ENCODE results near the gene TRIM8. TPM values are rescaled to one million over a fixed set of nuclear protein-coding genes. Genes with fewer than 3 reads are reported as not detected.

Gene TRIM8
- total and polyA plus RNA-seq, 7 experiments from 2014 or later, result 23.9 to 88.7 (median 58.2) TPM

DNA sequence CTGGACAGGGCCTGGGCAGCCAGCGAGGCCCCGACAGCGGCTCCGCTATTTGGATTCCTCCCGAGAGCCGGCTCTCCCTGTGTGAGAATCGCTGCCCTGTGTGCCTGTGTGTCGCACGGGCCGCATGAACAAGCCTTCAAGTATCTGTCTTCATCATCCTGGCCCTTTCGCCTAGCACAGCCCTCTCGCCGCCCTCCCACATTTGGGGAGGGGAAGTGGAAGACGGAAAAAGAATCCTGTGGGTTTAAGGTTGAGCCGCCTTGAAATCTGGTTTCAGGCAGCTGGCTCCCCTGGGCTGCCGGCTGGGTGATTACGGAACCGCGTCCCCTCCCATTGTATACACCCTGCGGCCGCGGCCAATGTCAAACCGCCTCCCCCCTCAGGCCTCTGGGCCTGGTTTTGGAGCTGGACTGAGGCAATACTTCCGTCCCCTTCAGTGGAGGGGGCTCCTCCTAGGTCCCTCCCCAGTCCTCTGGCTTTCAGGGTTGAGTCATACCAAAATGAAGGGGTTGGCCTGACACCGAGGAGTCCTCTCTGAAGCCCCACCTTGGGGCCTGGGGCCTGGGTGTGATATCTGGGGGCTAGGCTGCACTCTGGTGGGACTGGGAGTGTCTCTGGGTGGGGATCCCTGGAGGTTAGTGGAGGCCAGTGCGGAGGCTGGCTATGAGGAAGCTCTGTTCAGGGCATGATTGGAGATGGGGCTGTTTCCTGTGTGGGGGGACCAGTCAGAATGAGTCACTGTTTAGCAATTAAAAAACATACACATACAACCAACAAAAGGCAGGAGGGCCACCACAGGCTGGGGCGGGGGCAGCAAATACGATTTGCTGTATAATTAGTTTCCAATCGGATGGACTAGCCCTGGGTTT is 1.7 kb downstream of the TRIM8 start:
- Mint-ChIP-seq H3K9me3 (no peaks in the 10 kb centered on the region), H3K36me3 (peaks cover 0 to 19% (median 0%) of the 10 kb centered on the region in 5 donors), H3K4me3 (peak overlapping the region; percentile 91 to 99 (median 98)), H3K27ac (peak overlapping the region; percentile 89 to 99 (median 96)), H3K4me1 (peaks cover 39 to 58% (median 53%) of the 10 kb centered on the region in 7 donors), H3K27me3 (no peaks in the 10 kb centered on the region)
- CTCF ChIA-PET, result interaction anchor here (0.7 to 4.1 kb wide), 9 partner anchors 8 to 750 kb away, joined by 3 to 22 read pairs (median 7); partner anchors contain the start of genes ARL3, ATP5MK, PDCD11 and SFXN2
- peaks cover 0 to 11% (median 0%) of the 10 kb centered on the region in 3 experiments for H3K36me3 ChIP-seq (ENCODE audit: control insufficient read depth in 2 of 3, insufficient read depth in 3 of 3, low read length in 3 of 3)
- no peaks in the 10 kb centered on the region for H3K27me3 ChIP-seq (ENCODE audit: control insufficient read depth in 2 of 2, insufficient read depth in 2 of 2, low read length in 2 of 2)
- DNase-seq (peak; percentile 46 to 79 (median 53)), ATAC-seq (peak; percentile 48)
- POLR2A ChIA-PET, result interaction anchor here (0.6 to 6.4 kb wide), 28 partner anchors 8 to 548 kb away, joined by 3 to 169 read pairs (median 5); partner anchors contain the start of genes ARL3, NFKB2, PPRC1 and SFXN2
- no peaks in the 10 kb centered on the region for H3K9me3 ChIP-seq (ENCODE audit: control insufficient read depth in 2 of 3, low read length in 3 of 3)
- intact Hi-C loops (cut with micrococcal nuclease), result loop anchor here (1.0 to 10.0 kb wide), 12 partner anchors 15 to 1619 kb away; partner anchors contain the start of genes ARL3 (in 1 of the 2), GBF1 (in 1 of the 2), GSTO2 (in 1 of the 2) and NT5C2 (in 1 of the 2)
- peaks cover 45 to 46% of the 10 kb centered on the region in 2 donors for H3K4me1 ChIP-seq (ENCODE audit: control insufficient read depth in 2 of 2, insufficient read depth in 2 of 2, low read length in 2 of 2)
- H3K4me3 ChIP-seq (ENCODE audit: low read length), result peak overlapping the region; percentile 99
- peak overlapping the region; percentile 98 for H3K27ac ChIP-seq (ENCODE audit: low read depth, low read length)

DNA sequence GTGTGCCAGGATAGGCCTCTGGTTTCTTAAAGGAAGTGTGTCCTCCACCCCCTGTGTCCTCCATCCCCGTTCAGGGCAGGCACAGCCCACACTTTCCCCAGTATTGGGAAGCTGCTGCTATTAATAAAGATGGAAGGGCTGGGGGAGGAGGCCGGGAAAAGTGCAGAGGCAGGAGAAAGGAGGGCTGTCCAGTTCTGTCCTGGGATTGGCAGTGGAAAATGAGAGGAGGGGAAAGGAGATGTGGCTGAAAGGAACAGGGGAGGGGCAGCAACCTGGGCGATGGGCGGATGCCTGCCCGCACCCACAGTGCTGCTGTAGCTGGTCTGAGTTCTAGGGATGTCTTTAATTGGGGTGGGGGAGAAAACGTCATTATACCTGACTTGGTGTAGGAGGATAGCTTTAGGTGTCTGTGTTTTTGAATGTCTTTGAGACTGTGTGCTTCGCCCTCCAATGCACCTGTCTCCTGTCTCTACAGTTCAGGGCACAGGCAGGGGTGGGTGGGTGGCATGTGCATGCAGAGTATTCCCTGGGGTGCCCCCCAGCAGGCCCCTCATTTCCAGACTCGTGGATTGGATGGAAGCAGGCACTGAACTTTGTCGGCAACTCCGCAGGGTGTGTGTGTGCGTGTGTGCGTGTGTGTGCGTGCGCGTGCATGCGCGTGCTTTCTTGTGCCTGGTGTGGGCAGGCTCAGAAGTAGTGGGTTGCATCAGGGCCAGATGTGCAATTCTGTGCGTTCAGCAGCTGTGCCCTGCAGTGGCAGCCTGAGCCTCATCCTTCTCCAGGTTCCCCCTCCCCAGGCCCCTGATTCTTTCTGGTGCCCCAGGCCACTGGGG is 2.5 kb downstream of the TRIM8 start:
- intact Hi-C loops (cut with micrococcal nuclease), result loop anchor here (1.0 to 10.0 kb wide), 9 partner anchors 14 to 1618 kb away; partner anchors contain the start of genes ARL3 (in 1 of the 2), GBF1 (in 1 of the 2), GSTO2 (in 1 of the 2) and OGA (in 1 of the 2)
- H3K9me3 Mint-ChIP-seq, result no peaks in the 10 kb centered on the region
- peaks cover 46 to 60% (median 56%) of the 10 kb centered on the region in 7 donors for H3K4me1 Mint-ChIP-seq
- POLR2A ChIA-PET, result interaction anchor here (0.6 to 6.4 kb wide), 15 partner anchors 7 to 617 kb away, joined by 3 to 169 read pairs (median 5); partner anchors contain the start of genes ARL3, SFXN2 and WBP1L
- peak overlapping the region; percentile 91 to 99 (median 98) for H3K4me3 Mint-ChIP-seq
- no peaks in the 10 kb centered on the region for H3K27me3 Mint-ChIP-seq
- H3K27ac Mint-ChIP-seq, result peak overlapping the region; percentile 89 to 99 (median 96)
- Histone ChIP-seq H3K36me3 (ENCODE audit: control insufficient read depth in 2 of 3, insufficient read depth in 3 of 3, low read length in 3 of 3) (peaks cover 0 to 12% (median 0%) of the 10 kb centered on the region in 3 experiments), H3K9me3 (ENCODE audit: control insufficient read depth in 2 of 3, low read length in 3 of 3) (no peaks in the 10 kb centered on the region), H3K4me3 (ENCODE audit: low read length) (peak overlapping the region; percentile 99), H3K27ac (ENCODE audit: low read depth, low read length) (peak overlapping the region; percentile 98), H3K4me1 (ENCODE audit: control insufficient read depth in 2 of 2, insufficient read depth in 2 of 2, low read length in 2 of 2) (peaks cover 49% of the 10 kb centered on the region in 2 donors), H3K27me3 (ENCODE audit: control insufficient read depth in 2 of 2, insufficient read depth in 2 of 2, low read length in 2 of 2) (no peaks in the 10 kb centered on the region)
- CTCF ChIA-PET, result interaction anchor here (1.4 to 4.1 kb wide), 3 partner anchors 11 to 67 kb away, joined by 3 to 22 read pairs (median 16); partner anchors contain the start of genes ARL3 and SFXN2
- peaks cover 0 to 19% (median 0%) of the 10 kb centered on the region in 5 donors for H3K36me3 Mint-ChIP-seq
- peak in 8 of 9 donors; percentile 29 to 60 (median 47) for DNase-seq
- no peak for ATAC-seq

- ChIA-PET POLR2A (interaction anchor here (0.6 to 6.4 kb wide), 6 partner anchors 10 to 618 kb away, joined by 3 to 169 read pairs (median 45); partner anchors contain the start of genes ARL3 and SFXN2), CTCF (interaction anchor here (4.1 kb wide), 1 partner anchor 27 kb away, joined by 22 read pairs; no protein-coding TSS in a partner anchor)
- peaks cover 52 to 66% (median 62%) of the 10 kb centered on the region in 7 donors for H3K4me1 Mint-ChIP-seq
- no peaks in the 10 kb centered on the region for H3K9me3 Mint-ChIP-seq
- no peaks in the 10 kb centered on the region for H3K27me3 Mint-ChIP-seq
- H3K4me3 ChIP-seq (ENCODE audit: low read length), result peak overlapping the region; percentile 99
- peaks cover 0 to 23% (median 0%) of the 10 kb centered on the region in 5 donors for H3K36me3 Mint-ChIP-seq
- peaks cover 0 to 12% (median 0%) of the 10 kb centered on the region in 3 experiments for H3K36me3 ChIP-seq (ENCODE audit: control insufficient read depth in 2 of 3, insufficient read depth in 3 of 3, low read length in 3 of 3)
- H3K27ac ChIP-seq (ENCODE audit: low read depth, low read length), result peak overlapping the region; percentile 98
- peaks cover 57% of the 10 kb centered on the region in 2 donors for H3K4me1 ChIP-seq (ENCODE audit: control insufficient read depth in 2 of 2, insufficient read depth in 2 of 2, low read length in 2 of 2)
- H3K27ac Mint-ChIP-seq, result peak overlapping the region; percentile 89 to 99 (median 96)
- peak overlapping the region; percentile 91 to 99 (median 98) for H3K4me3 Mint-ChIP-seq
- DNase-seq (no peak), ATAC-seq (no peak)
- no peaks in the 10 kb centered on the region for H3K27me3 ChIP-seq (ENCODE audit: control insufficient read depth in 2 of 2, insufficient read depth in 2 of 2, low read length in 2 of 2)
- intact Hi-C loops (cut with micrococcal nuclease), result loop anchor here (5.0 to 10.0 kb wide), 5 partner anchors 150 to 1617 kb away; partner anchors contain the start of genes GBF1 (in 1 of the 2), GSTO2 (in 1 of the 2), OGA (in 1 of the 2) and PITX3 (in 1 of the 2)
- no peaks in the 10 kb centered on the region for H3K9me3 ChIP-seq (ENCODE audit: control insufficient read depth in 2 of 3, low read length in 3 of 3)
Observed at GRCh38 chr10:102647443-102648268, 3.4 kb downstream of the TRIM8 start.

DNA sequence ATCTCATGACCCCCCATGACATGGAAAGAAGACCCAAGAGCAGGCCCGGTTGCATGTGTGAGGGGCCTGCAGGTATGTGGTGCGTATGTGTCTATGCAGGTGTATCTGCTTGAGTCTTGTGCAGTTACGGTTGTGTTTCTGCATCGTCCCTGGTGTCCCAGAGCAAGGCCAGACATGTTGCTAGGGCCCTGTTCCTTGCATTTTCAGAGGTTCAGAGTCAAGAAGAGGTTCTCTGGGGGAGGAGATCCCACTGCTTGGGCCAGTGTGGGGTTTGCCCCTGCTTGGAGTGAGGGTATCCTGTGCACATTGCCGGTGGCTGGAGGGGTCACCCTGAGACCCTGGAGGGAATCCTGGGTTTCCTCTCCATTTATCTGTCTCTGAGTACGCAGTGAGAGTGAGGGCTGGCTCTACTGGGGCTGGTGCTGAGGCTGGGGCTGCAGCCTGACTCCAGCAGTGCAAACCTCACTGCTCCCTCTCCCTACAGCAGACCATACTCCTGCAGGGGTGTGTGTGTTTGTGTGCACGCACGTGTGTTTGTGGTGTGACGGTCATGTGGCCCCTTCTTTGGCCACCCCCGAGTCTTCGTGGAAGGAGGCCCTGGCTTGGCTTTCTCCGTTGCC is 4.1 kb downstream of the TRIM8 start:
- Mint-ChIP-seq H3K9me3 (no peaks in the 10 kb centered on the region), H3K4me3 (peak overlapping the region; percentile 91 to 99 (median 98)), H3K27ac (peak overlapping the region; percentile 82 to 99 (median 96)), H3K36me3 (peaks cover 0 to 29% (median 4%) of the 10 kb centered on the region in 5 donors), H3K4me1 (peaks cover 59 to 73% (median 69%) of the 10 kb centered on the region in 7 donors), H3K27me3 (no peaks in the 10 kb centered on the region)
- Histone ChIP-seq H3K9me3 (ENCODE audit: control insufficient read depth in 2 of 3, low read length in 3 of 3) (no peaks in the 10 kb centered on the region), H3K36me3 (ENCODE audit: control insufficient read depth in 2 of 3, insufficient read depth in 3 of 3, low read length in 3 of 3) (peaks cover 3 to 12% (median 5%) of the 10 kb centered on the region in 3 experiments), H3K27me3 (ENCODE audit: control insufficient read depth in 2 of 2, insufficient read depth in 2 of 2, low read length in 2 of 2) (no peaks in the 10 kb centered on the region), H3K4me3 (ENCODE audit: low read length) (peak overlapping the region; percentile 44), H3K27ac (ENCODE audit: low read depth, low read length) (peak overlapping the region; percentile 98), H3K4me1 (ENCODE audit: control insufficient read depth in 2 of 2, insufficient read depth in 2 of 2, low read length in 2 of 2) (peaks cover 63 to 65% of the 10 kb centered on the region in 2 donors)
- DNase-seq (no peak), ATAC-seq (no peak)
- intact Hi-C loops (cut with micrococcal nuclease), result loop anchor here (5.0 to 10.0 kb wide), 5 partner anchors 149 to 1616 kb away; partner anchors contain the start of genes GBF1 (in 1 of the 2), GSTO2 (in 1 of the 2), OGA (in 1 of the 2) and PITX3 (in 1 of the 2)
- ChIA-PET POLR2A (interaction anchor here (1.1 to 6.4 kb wide), 3 partner anchors 25 to 145 kb away, joined by 3 to 169 read pairs (median 83); partner anchors contain the start of genes ARL3 and SFXN2), CTCF (no interaction called here)

All from naive thymus-derived CD4-positive, alpha-beta T cell (primary cell).